CD4-positive, alpha-beta T cell treated with Interferon gamma for 1 hour (primary cell): ENCODE results near the gene CCL22.

ENCODE experiments used
- DNase-seq: peaks from one replicate; pipeline ENCODE4 v3.0.0-alpha.2; 2020

The CCL22 gene

DNA sequence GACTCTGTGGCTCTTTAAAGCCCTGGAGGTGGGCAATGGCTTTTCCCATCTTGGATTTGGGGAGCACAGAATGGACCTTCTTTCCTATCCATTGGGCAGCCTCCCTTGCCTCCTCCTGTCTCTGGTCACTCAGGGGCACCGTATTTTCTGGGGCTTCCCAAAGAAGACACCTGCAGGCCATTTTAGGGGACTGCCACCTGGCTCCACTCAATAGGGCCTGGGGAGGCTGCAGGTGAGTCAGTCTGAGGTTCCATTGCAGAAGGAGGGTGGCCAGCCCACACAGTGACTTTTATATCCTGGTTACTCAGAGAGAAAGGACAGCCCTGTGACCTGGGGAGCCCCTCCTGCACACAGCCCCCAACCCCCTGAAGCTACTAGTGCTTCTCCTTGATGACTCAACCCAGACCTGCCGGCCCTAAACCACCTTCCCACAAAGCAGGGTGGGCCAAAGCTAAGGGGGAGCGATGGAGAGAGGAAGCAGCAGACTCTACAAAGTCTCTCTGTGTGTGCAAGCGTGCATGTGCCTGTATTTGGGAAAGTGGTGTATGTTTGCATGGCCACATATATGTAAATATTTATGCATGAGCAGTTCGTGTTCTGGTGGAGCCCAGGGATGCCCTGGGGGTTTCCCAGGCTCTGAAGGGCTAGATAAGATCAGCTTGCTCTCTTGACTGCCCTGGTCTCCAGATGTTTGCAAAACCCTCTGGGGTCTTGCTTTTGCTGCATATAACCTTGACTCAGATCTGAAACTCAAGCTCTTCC, 18.7 kb downstream of the CCL22 start:
- no peak for DNase-seq

GRCh38 chr16:57379579-57379978, 21.0 kb downstream of the CCL22 start:
- no peak for DNase-seq

DNA sequence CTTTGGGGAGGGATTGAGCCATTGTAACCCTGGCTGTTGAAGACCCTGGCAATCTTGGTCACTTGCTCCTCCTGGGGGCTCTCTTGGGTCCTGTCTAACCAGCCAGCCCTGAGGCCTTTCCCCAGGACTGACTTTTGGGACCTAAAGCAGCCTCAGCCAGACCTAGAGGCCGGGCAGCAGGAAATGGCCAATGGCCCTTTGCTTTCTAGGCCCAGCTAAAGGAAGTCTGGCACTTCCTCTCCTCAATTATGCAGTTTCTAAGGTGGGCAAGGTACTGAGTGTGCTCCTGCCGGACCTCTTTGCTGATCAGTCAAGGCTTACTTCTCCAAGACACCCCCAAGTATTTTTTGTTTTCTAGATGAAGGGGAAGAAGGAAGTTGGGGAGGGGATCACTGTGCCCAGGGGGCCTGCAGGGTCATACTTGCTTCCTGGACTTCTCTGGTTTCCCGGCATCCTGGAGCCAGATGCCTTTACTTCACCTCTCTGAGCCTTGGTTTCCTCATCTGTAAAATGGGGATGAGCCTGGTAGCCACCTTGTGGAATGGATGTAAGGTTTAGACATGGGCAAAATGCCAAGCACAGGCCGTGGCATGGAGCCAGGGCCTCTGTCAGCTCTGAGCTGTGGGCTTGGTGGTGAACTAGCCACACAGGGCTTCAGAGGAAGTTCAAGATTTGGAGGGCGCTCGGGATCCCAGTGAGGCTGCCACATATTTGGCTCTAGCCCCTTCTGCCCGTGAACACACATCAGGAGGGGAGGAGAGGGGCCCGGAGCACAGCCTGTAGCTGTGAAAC, 22.3 kb downstream of the CCL22 start:
- no peak for DNase-seq

GRCh38 chr16:57381791-57382534, 23.4 kb downstream of the CCL22 start:
- no peak for DNase-seq

- no peak for DNase-seq
Measured at GRCh38 chr16:57382535-57383275, 24.1 kb downstream of the CCL22 start.

GRCh38 chr16:57383276-57384247, 25.0 kb downstream of the CCL22 start:
- no peak for DNase-seq

- no peak for DNase-seq
Measured at GRCh38 chr16:57384248-57385070, 25.9 kb downstream of the CCL22 start.

GRCh38 chr16:57385083-57385482, 26.5 kb downstream of the CCL22 start:
- DNase-seq: no peak

DNA sequence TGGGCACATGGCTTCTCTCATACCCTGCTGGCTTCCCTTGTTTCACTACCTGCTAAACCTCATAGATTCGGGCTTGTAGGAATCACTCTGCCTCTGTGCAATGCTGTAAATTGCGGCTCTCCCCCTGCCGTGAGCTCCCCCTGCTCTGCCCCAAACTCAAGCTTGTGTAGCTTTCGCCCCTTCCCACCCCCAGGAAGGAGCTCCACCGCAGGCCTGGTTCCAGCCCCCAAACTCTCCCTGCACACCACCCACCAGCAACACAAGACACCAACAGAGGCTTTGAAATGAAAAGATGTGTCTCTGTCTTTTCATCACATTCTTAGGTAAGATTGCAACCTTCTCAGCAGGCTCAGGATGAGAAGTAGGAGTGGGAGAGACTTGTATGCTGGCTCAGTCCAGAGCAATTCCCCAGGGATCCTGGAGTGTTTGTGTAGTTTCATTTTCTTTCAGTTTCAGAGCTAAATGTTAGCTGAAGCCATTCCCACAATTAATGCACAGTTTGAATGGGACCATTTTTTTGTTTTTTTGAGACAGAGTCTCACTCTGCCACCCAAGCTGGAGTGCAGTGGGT, 27.9 kb downstream of the CCL22 start:
- DNase-seq: no peak

- DNase-seq: no peak
Measured at GRCh38 chr16:57387598-57388354, 29.2 kb downstream of the CCL22 start.

GRCh38 chr16:57388359-57389086, 29.9 kb downstream of the CCL22 start:
- DNase-seq: no peak

GRCh38 chr16:57389087-57389468, 30.5 kb downstream of the CCL22 start:
- no peak for DNase-seq

DNA sequence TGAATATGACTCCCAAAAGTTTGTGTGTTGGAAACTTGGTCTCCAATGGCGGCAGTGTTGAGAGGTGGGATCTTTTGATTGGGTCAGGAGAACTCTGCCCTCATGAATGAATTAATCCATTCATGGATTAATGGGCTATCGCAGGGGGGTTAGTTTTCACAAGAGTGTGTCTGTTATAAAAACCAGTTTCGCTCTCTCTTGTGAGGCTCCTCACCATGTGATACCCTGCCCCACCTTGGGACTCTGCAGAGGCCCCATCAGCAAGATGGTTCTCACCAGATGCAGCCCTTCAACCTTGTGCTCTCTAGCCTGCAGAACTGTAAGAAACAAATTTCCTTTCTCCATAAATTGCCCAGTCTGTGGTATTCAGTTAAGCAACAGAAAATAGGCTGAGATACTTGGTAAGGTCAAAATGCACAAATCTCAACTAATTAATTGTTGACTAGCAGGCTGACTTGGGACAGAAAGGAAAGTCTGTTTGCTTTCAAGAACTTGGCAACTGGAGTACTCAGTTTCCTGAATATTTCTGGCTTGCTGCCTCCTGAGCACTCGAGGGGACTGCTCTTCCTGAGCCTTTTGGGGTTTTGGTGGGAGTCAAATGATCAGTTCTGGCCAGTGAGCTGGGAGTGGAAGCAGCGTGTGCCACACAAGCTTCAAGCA, 32.2 kb downstream of the CCL22 start:
- no peak for DNase-seq

DNA sequence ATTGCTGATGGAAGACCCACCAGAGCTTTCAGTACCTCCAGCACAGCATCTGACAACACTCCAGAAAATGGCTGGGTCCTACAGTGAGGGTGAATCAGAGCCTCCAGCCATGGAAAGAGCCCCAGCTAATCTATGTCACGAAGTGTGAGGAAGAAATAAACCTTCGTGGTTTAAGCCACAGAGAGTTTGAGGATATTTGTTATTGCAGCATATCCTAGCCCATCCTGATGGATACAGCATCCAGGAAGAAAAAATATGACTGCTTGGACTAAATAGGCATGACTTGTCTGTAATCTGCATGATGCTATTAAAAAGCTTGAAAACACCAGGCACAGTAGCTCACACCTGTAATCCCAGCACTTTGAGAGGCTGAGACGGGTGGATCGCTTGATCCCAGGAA, 32.7 kb downstream of the CCL22 start:
- DNase-seq: no peak

- no peak for DNase-seq
Measured at GRCh38 chr16:57391708-57392107, 33.1 kb downstream of the CCL22 start.

- no peak for DNase-seq
Measured at GRCh38 chr16:57392694-57393093, 34.1 kb downstream of the CCL22 start.

- DNase-seq: no peak
Measured at GRCh38 chr16:57394444-57394843, 35.9 kb downstream of the CCL22 start.

- no peak for DNase-seq
Measured at GRCh38 chr16:57395026-57395425, 36.4 kb downstream of the CCL22 start.
